ENCODE data around the gene FBLN5.

Gene FBLN5, protein sequence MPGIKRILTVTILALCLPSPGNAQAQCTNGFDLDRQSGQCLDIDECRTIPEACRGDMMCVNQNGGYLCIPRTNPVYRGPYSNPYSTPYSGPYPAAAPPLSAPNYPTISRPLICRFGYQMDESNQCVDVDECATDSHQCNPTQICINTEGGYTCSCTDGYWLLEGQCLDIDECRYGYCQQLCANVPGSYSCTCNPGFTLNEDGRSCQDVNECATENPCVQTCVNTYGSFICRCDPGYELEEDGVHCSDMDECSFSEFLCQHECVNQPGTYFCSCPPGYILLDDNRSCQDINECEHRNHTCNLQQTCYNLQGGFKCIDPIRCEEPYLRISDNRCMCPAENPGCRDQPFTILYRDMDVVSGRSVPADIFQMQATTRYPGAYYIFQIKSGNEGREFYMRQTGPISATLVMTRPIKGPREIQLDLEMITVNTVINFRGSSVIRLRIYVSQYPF

DNA sequence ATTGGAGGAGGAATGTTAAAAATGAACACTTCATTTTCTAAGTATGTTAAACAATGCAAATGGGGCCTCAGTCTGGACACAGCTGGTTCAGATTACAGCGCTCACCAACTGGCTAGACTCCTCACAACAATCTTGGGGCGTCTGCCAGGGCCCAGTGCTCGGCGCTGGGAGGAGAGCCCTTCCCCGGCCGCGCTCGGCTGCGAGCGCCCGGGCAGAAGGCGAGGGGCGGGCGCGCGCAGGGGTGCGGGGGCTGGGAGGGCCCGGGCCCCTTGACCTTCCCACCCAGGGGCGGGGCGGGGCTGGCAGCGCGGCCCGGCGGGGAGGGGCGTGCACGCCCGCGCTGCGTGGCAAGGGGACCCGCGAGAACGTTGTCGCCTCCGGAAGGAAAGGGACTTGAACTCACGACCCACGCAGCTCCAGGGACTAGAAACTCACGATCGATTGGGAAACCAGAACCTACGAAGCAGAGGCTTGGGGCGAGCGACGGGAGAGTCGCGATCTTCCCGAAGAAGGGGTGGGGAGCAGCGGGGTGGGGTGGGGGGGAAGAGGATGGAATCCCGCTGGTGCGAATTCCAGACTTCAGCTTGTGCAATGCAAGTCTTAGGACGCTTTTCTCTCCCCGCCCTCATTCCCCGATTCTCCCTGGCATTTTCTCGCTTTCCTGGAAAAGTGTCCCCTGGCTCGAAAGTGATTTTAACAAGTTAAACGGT lies at the start of gene FBLN5:
Gene FBLN5, minus strand, starts transcription at position 220 of the 710 bp plus-strand sequence. CDS start 465 bp downstream, outside the sequence.
- peak; percentile 6 for DNase-seq

DNA sequence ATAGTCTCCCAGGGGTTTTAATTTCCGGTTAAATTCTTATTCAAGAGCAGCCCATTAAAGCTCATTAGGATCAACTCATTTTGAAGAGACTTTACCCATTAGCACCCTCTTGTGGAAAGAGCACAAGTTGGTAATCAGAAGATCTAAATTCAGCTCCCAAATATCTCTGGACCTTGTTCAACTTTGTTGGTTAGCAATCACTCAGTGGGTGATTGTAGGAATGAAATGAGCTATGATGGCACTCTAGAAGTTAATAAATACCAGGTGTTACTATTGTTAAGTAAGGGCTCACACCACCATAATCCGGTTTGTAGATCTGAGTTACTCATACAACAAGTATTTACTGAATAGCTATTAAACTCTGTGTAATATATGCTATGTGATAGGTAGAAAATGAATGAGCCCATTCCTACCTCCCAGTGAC lies 49.5 kb upstream of the FBLN5 start:
- DNase-seq = no peak

DNA sequence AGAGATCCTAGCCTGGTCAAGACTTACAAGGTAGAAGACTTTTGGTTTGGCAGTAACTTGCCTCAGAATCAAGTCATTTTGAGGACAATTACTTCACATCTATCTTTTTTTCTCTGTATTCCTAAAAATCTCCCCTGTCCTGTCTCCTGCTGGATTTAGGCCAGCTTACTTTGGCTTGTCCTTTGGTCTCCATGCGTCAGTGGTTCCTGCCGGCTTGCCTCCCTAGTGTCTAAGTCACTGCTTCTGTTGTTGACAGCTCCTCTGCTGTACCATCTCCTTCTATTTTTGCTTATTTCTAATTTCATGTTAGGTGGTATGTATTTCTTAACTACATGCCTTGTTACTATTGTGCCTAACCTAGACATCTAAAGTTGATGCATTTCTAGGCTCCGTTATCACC lies 39.7 kb upstream of the FBLN5 start:
- DNase-seq = no peak

DNA sequence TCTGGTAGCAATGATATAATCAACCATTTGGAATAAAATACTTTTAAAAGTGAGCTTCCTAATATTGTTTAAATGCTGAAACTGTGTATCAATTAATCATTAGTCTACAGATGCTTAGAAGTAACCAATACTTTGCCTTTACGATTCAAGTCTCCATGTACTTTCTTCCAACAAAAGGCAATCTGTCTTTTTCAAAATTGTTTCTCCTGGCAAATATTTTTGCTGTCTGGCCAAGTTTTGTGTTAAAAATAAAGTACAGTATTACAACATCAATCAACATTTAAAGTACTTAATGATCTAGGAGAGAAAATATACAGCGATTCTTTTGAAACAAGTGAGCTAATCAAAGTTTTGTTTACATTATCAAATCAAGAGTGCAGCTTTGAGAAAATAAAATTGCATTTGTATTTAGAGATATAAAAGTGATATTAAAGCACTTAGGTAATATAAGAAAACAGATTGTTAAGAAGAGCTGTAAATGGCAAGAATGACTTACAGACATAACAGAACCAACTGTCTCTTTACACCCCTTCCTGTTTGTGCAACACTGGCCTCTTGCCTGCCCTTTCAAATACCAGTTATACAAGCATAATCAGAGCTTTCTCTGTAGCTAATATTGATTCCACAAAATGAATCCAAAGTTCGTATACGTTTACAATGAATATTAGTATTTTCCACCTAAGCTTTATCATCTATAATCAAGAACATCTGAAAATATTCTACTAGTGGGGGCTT lies 38.2 kb upstream of the FBLN5 start:
- no peak for DNase-seq

DNA sequence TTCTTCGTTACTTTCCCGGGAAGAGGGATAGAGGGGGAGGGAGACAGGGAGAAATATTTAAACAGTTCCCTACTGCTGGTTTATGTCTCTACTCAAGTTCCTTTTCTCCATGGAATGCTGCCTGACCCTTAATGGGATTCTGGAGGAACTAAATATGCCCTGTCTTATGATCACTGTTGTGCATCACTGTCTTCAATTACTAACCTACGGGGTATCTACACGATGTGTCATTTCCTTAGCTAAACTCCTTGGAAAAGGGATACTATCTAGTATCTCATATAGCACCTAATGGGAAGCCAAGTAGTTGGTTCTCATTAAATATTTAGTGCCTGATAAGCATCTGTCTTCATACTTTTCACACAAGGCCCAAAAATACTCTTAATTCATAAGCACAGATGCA lies 37.5 kb upstream of the FBLN5 start:
- DNase-seq = no peak

DNA sequence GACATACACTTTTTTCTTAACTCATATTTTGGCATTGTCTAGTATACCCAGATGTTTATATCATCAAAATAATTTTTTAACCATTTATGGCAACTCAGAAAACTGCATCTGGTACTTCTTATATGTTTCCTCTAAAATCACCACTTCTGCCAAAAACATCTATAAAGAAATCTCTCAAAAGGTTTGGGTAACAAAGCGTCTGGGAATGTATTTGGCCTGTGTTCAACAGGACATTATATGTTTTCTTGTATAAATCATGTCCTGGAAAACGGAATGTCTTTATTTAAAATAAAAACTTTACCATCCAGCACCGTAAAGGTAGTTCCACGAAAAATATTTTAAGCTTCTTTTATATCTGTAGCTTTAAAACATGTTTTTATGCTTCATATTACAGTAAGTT lies 36.1 kb upstream of the FBLN5 start:
- no peak for DNase-seq

DNA sequence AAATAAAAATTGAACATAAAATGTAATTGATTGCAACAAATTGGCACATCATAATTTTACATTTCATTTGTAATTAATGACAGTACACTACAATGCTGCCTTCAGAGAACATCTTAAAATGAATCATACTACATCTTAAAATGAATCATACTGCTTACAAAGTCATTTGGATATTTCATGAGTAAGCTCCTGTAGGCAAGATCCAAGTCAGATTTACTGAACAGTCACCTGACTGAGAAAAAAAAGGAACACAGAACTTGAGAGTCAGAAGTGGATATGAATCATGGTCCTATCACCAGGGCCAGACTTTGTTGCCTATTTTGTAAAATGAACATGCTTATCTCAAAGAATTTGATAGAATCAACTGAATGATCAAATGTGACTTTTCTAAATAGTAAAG lies 32.7 kb upstream of the FBLN5 start:
- no peak for DNase-seq

DNA sequence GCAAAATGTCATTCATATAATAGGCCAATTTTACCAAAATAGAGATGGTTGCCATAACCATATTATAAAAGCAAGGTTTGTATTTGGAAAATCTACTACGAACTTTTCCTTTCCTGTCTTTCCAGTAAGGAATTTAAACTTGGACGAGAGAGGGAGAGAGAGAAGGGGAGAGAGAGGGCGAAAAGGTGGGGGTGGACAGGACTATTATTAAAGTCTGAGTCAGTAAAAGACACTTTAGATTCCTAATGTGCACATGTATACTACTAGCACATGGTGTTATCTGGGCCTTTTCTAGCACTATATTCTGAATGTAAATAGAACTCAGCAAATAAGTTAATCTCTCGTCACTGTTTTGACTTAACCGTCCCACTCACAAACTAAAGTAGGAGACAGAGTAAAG lies 30.4 kb upstream of the FBLN5 start:
- DNase-seq = no peak

DNA sequence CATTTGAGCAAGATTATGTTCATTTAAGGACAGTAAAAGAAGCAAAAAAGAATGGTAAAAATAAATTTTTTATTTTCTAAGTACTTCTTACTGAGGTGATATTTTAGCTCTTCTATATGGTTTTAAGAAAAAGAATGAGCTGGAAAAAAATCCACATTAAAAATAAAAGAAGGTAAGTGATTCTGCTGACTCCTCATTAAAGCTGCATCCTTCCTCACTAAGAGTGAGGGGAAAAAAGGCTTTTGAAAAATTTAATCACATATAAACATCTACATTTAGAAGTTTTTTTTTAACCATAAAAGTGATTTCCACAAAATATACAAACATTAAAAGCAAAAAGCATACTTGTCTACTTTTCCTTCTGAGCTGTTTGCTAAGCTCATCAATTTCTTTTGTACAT lies 28.3 kb upstream of the FBLN5 start:
- DNase-seq = no peak

DNA sequence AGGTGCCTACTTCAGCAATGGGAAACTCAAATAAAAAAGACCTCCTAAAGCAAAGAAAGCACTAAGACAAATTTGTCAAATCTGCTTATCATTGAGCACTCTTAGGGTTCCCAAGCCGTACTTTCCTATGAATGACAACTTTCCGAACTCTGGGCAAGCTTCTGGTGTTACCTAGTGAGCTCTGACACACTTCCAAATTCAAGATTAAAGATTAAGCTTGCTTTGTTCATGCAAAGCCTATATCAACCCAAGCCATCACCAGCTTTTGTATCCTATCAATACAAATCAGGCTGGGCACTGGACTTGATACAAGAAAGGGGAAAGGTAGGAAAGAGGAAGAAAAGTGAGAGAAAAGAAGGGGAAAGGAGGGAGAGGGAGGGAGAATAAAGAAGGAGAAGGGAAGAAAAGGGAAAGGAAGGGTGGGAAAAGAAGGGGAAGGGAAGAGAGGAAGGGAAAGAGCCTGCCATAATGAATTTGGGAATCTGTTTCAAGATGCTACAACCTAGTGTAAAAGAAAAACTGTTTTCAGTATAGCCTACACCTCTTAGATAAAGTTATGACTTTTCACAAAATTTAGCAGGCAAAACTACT lies 23.8 kb upstream of the FBLN5 start:
- DNase-seq = no peak

DNA sequence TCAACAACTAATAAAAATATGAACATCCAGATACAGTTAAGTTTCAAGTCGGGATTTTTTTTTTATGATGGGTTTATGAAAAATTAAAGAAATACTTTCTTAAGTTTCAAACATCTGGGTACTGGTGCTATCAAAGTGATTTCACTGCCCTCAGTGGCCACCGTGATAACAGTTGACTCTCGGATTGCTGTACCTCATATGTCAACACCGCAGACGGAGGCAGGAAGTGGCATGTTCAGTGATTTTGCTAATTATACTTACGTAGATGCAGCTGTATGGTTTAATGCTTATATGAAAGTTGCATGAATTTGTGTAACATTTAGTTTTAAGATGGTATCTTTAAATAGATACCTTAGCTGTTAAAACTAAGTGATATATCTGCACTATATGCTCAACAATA lies 20.8 kb upstream of the FBLN5 start:
- no peak for DNase-seq

DNA sequence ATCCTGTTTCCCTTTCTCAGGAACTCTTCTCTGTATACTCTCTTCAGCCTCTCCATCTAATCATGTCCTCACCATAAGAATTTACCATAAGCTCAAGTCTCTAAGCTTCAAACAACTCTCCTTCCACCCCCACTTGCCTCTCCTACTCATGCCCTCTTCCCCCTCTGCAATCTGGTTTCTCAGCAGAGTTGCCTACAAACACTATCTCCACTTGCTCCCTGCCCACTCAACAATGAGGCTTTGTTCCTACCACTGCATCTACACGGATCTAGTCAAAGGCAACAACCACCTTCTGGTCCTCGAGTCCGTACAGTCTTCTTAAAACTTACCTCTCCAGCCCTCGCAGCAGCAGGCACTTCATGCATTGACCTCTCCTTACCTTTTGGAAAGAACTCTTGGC lies 17.2 kb upstream of the FBLN5 start:
- no peak for DNase-seq

DNA sequence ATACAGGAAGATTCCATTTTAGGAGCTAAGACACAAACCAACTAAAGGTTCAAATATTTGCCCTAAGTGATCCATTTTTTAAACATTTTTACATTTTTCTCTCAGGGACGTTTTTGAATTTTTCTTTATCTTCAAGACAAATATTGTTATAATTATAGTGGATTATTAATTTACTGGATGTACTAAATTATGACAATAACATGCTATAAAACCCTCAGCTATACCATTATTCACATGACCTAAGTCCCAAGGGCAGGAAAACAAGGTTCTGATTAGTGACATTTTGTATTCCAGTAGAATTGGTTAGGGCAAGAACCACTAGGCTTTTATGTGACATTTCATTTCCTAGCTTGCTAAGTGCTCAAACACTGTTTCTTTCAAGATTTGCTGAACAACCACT lies 16.5 kb upstream of the FBLN5 start:
- DNase-seq = no peak

DNA sequence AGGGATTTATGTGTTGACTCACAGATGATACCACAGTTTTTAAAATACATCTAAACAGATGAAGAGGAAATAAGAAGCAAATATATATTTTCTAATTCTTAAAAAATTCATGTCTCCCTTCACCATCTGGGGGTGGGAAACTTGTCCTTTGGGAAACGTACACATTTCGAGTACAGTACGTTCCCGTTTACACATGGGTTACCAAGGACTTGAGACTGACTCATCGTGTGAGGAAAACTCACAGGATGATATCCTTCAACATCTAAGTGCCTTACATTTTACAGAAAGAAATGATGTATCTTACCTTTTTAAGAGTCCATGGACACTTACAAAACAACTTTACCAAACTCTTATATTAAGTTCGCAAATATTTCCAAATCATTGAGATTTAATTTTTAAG lies 16.0 kb upstream of the FBLN5 start:
- no peak for DNase-seq

DNA sequence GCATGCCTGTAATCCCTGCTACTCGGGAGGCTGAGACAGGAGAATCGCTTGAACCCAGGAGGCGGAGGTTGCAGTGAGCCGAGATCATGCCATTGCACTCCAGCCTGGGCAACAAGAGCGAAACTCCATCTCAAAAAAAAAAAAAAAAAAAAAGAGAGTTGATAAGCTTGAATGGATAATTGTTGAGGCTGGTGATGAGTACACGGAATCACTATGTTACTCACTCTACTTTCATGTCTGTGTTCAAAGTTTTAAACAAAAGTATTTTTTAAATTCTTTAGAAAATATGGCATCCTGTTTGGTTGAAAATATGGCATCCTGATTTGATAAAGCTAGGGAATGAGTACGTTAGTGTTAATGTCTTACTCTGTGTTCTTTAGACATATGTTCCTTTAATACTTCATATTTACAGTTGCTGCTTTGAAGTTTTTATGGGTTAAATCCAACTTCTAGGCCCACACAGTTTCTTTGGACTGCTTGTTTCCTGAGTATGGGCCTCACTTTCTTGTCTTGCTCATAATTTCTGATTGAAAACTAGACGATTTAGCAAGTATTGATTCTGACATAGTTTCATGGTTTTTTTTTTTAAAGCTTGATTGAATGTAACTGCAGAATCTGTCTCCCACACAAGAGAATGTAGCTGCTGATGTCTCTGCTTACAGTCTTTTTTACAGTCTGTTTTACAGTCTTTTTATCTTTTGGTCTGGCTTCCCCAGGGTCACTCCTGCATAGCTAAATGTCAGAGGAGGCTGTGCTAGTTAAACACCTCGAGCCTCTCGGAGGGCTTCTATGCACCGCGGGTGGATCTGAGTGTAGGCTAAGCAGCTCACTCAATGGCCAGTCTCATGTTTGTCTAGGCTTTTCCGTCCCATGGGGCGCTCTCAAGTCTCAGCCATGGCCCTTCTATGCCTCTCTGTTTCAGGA lies 14.1 kb upstream of the FBLN5 start:
- DNase-seq = no peak

DNA sequence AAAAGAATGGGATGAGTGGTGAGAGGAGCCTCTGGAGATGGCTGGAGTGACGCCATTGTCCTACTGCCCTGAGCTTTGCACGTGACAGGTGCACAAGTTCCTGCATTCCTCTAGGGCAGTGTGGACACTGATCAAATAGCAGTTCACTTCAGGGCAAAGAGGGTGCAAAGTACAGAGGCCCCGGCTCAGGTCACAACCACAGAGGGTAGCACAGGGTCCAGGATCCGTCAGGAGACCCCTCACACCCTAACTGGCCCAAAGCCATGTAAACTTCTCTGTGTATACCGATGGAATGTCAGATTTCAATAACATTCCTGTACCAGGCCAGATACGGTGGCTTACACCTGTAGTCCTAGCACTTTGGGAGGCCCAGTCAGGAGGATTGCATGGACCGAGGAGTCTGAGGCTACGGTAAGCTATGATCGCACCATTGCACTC lies 10.4 kb upstream of the FBLN5 start:
- DNase-seq = no peak

DNA sequence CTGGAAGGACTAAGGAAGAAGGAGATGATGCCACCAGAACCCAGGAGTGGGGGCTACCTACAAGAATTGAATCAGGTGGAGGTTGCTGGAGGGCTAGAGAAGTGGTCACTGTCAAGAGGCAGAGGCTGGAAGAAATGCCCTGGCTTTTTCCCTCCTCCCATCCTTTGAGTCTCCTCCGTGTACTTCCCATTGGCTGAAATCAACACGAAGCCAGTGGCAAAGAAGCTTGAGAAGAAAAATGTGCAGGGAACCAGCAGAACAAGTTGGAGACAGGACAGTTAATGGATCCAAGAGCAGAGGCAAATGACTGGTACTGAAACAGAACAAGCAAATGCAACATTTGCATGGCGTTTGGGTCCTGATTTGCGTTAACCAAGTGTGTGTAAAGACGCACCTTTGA lies 9.1 kb upstream of the FBLN5 start:
- no peak for DNase-seq

DNA sequence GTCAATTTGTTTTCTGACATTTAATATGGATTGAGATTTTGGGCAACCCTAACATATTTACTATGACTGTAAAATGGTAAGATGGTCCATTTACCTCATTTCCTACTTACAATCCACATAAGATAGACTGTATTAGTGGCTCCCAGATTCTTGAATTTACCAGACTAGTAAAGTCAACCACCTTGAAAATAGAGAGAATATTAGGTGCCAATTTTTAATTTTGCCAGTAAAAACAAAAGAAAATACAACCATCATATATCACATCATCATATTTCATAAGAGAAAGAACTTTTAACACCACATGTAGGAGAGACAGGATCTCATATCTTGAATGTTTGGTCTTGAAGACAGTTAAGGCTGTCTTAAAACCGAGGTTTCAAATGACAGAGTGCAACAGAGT lies 7.7 kb upstream of the FBLN5 start:
- DNase-seq = no peak

DNA sequence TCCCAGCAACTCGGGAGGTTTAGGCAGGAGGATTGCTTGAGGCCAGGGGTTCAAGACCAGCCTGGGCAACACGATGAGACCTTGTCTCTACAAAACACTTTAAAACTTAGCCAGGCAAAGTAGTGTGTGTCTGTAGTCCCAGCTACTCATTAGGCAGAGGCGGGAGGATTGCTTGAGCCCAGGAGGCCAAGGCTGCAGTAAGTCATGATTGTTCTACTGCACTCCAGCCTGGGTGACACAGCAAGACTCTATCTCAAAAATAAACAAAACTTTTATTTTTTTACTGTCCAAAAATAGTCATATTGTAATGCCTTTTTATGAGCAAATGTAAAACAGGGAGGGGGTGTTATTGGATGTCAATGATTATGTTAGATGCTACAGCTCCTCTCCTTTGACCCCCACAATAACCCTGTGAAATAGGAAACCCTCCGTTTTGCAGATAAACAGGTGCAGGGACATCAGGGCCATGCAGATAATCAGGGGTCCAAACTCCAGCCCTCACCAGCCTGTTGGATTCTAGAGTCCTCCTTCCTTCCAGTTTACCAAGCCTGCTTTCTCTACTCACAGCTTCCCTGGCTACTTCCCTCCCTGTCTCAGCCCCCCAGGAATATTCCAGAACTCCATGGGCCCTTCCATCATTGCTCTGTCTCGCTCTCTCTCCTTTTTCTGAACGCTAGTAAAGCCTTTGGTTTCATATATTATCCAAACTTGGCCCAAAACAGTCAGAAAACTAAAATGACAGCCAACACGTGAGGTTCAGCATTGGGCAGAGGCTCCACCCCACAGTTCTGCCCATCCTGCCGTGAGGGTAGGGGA lies 5.9 kb upstream of the FBLN5 start:
- DNase-seq = no peak

DNA sequence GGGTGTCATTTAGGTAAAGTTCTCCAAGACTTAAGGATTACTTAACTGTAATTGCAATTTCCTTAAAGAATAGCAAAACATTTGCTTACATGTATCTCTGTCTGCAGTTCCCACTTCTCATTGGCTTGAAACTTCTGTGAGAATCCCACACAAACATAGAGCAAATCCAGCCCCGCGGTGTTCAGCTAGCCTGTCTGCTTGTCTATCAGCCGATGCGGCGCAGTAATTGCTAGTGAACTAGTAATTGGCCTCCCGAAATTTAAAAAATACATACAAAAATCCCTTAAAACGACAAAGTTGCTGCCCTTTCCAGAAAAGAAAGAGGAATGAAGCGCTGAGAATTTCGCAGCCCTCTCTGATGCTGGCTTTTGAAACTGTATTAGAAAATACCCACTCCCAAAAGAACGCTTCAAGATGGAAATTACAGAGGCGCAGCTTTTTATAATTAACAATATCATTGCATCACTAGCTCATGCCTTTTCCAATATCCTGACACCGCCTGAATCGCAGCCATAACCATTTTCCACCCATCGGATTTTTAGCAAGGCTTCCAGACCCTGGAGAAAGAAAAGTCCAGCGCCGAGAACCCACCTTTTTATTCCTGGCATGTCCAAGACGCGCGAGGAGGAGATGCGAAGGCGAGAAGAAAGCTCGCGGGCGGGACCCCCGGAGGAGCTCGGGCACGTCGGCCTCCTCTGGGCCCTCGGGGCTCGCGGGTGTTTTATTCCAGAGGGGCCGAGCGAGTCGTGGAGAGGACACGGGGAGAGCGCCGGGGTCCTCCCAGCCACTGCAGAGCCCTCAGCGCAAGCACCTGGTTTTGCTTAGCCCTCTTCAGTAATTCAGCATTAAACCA lies 646 bp downstream of the FBLN5 start:
- DNase-seq = no peak

Data from midbrain (tissue), 1 donor.